Measurements from ENCODE around the gene ENOX1. TPM values are rescaled to one million over a fixed set of nuclear protein-coding genes. Genes with fewer than 3 reads are reported as not detected.
"Not testable (repeated sequence)": the region's sequence is repeated elsewhere in the genome, so short reads cannot be mapped to it uniquely, and the experiment has no call there.

ENOX1 gene
- total and polyA plus RNA-seq, 2 of the 8 experiments (the other 6 are each of a cell fraction or from before 2014, with no cell fraction given): 0.23 to 0.37 TPM

DNA sequence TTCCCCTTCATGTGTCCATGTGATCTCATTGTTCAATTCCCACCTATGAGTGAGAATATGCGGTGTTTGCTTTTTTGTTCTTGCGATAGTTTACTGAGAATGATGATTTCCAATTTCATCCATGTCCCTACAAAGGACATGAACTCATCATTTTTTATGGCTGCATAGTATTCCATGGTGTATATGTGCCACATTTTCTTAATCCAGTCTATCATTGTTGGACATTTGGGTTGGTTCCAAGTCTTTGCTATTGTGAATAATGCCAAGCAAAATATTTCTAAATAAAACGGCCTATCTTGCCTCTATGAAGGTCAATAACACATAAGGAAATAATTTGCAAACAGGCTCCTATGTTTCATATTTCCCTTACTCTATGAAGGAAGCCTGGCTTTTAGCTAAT is 435.2 kb downstream of the ENOX1 start:
- H3K27me3 ChIP-seq (replicated peaks in 1 of 4; ENCODE audit: control insufficient read depth in 3 of 4, extremely low read depth in 1 of 4, insufficient read depth in 3 of 4, low read length in 3 of 4); H3K9me3 ChIP-seq (ENCODE audit: insufficient read depth in 2 of 2, low read depth in 1 of 2, low read length in 1 of 2); H3K9ac ChIP-seq (replicated peaks in 1 of 4; ENCODE audit: extremely low read depth in 1 of 4, low read depth in 3 of 4, low read length in 3 of 4); H2BK20ac ChIP-seq (ENCODE audit: low read length); H2BK12ac ChIP-seq (ENCODE audit: low read depth, low read length); H3K4me2 ChIP-seq (ENCODE audit: insufficient read depth in 1 of 2, low read depth in 2 of 2, low read length in 2 of 2); H2BK5ac ChIP-seq (ENCODE audit: low read depth, low read length); H4K5ac ChIP-seq (ENCODE audit: insufficient read length, low read depth, low read length); H2BK15ac ChIP-seq (ENCODE audit: low read length); H3K18ac ChIP-seq (ENCODE audit: extremely low read depth, low read length); H3K23me2 ChIP-seq (ENCODE audit: low read depth, low read length); H4K8ac ChIP-seq (ENCODE audit: extremely low read depth, insufficient read depth, low read length); FAIRE-seq; H3K56ac ChIP-seq (replicated peaks; ENCODE audit: insufficient read length, low read depth, low read length); H3K4me3 ChIP-seq (ENCODE audit: extremely low read depth in 1 of 4, insufficient read depth in 2 of 4, low read depth in 3 of 4, low read length in 4 of 4); H2AK5ac ChIP-seq (ENCODE audit: low read depth, low read length); H3K4ac ChIP-seq (replicated peaks; ENCODE audit: insufficient read length, low read depth, low read length); H2AFZ ChIP-seq (ENCODE audit: low read length); POLR2A ChIA-PET (ENCODE audit: partially characterized antibody); H3K14ac ChIP-seq (ENCODE audit: insufficient read length); H2BK120ac ChIP-seq (replicated peaks; ENCODE audit: low read depth, low read length); DNase-seq (ENCODE audit: low read depth in 1 of 2, low spot score in 2 of 2); H3K27ac ChIP-seq (ENCODE audit: low read depth, low read length); H4K20me1 ChIP-seq (replicated peaks in 1 of 2; ENCODE audit: control insufficient read depth in 1 of 2, insufficient read depth in 2 of 2, low read length in 2 of 2); H3K79me1 ChIP-seq (ENCODE audit: low read depth, low read length); H4K91ac ChIP-seq (replicated peaks; ENCODE audit: insufficient read length, low read length); H3K36me3 ChIP-seq (ENCODE audit: control insufficient read depth in 2 of 4, insufficient read depth in 4 of 4, low read length in 3 of 4); H3K79me2 ChIP-seq (ENCODE audit: control insufficient read depth in 1 of 2, insufficient read depth in 2 of 2, low read length in 2 of 2); H3K23ac ChIP-seq (ENCODE audit: insufficient read length); H3K4me1 ChIP-seq (replicated peaks in 1 of 4; ENCODE audit: control insufficient read depth in 3 of 4, insufficient read depth in 4 of 4, low read length in 3 of 4): not testable (repeated sequence)
- CTCF ChIA-PET (ENCODE audit: partially characterized antibody): interaction anchor here (0.5 kb wide), 1 partner anchor 162 kb away, joined by 3 read pairs; no protein-coding TSS in a partner anchor
- WGBS, 2 experiments (ENCODE audit: extremely low coverage in 1 of 2, insufficient coverage in 1 of 2, insufficient read length in 1 of 2, insufficient replicate concordance in 2 of 2, low coverage in 1 of 2, low lambda C conversion rate in 2 of 2, missing lambda C conversion rate in 1 of 2): 98% methylated on average over 3 of the region's 3 CpGs; no CpG with 5 or more reads in 1 of the 2 experiments

Data from H1 (cell line).